ENCODE results near the gene IER5L.

The IER5L gene

DNA sequence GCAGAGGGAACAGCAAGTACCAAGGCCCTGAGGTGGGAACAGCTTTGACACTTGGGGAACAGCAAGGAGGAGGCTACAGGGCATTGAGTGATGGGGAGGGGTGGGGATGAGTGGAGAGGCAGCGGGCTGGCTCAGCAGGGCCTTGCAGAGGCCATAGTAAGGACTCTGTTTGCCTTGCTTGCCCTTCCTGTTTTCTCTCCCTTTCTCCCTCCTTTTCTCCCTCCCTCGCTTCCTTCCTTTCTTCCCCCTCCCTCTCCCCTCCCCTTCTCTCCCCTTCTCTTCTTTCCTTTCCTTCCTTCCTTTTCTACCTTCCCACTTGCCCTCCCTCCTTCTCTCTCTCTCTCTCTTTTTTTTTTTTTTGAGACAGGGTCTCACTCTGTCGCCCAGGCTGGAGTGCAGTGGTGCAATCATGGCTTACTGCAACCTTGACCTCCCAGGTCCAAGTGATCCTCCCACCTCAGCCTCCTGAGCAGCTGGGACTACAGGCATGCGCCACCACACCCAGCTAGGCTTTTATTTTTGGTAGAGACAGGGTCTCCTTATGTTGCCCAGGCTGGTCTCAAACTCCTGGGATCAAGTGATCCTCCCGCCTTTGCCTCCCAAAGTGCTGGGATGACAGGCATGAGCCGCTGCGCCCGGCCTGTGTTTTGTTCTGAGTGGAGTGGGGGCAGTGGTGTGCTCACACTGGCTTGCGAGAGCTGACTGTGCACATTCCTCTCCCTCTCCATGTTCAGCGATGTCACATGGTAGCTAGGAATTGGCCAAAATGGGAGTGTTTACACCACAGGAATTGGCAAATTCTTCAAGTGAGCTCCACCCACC is 17.1 kb downstream of the IER5L start:
- DNase-seq (ENCODE audit: low spot score), result no peak

DNA sequence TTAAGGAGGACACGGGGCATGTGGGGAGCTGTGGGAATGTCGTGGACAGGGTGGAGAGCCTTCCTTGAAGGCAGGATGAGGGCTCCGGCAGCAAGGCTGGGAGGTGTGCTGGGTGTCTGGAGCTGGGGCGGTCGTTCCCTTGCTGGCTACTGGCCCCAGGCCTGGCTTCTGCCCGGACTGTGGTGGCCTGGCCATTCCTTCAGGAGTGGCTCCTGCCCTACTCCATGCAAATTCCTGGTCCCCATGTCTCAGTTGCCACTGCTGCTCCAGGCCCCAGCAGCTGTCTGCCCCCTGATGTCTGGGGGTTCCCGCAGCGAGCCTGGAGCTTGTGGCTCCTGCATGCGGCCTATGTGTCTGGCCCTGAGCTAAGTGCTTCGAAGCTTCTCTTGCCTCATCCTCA is 21.9 kb downstream of the IER5L start:
- DNase-seq (ENCODE audit: low spot score), result no peak

DNA sequence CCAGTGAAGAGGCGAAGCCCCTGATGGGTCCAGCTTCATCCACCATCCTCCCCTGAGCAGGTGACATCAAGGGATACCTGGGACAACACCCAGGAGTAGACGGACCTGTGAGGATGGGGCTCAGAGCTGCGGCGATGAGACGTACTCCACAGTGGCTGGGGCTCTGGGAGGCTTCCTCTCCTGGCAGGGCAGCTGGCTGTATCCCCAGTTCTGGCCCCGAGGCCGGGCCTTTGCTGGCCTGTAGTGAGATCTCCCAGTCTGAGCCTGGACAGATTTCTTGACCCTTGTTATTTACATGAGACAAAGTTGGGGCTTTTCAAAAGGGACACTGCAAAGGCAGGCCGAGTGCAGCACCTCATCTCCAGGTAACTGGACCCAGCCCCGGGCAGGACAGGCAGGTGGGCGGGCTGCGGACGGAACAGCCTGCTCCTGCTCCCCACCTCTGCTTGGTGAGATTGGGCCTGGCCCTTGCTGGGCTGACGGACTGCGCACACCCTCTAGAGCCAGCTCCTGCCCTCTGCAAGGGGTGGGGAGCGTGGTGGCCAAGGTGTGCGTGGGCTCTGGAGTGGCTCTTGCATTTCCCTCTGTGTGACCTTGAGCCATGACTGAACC is 23.1 kb downstream of the IER5L start:
- no peak for DNase-seq (ENCODE audit: low spot score)

DNA sequence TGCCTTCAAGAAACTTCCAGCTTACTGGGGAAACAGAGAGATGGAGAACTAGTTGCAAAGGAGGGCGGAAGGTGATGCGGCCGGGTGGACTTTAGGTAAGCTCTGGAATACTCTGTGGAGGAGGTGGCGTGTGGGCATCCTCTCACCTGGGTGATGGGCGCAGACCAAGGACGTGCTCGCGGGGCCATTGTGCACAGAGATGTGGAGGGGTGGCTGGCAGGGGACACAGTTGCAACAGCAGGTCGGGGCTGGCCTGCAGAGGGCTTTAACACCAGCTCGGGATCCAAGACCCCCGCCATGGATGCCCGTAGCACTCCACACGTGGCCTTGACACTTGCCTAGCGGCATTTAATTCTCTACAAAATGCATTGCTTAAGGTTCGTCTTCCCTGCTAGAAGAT is 26.6 kb downstream of the IER5L start:
- no peak for DNase-seq (ENCODE audit: low spot score)

GRCh38 chr9:129150672-129151211 is 27.3 kb downstream of the IER5L start:
- no peak for DNase-seq (ENCODE audit: low spot score)

DNA sequence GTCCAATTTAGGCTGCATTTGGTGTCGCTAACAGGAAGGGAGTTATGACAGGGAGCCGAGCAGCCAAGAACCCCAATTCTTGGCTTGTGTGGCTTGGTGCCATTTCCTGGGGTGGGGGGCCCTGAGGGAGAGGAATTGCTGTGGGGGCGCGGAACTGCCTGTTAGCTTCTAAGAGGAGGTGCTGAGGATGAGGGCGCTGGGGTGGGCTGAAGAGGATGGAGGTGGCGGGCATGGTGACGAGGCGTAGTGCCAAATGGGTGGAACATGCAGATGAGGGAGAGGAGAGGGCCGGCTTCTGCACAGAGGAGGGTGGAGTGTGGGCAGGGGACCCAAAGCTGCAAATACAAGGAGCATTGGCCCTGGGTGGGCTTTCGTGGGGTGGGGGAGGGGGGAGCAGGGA is 27.9 kb downstream of the IER5L start:
- DNase-seq (ENCODE audit: low spot score), result no peak

GRCh38 chr9:129149442-129149841 is 28.6 kb downstream of the IER5L start:
- no peak for DNase-seq (ENCODE audit: low spot score)

DNA sequence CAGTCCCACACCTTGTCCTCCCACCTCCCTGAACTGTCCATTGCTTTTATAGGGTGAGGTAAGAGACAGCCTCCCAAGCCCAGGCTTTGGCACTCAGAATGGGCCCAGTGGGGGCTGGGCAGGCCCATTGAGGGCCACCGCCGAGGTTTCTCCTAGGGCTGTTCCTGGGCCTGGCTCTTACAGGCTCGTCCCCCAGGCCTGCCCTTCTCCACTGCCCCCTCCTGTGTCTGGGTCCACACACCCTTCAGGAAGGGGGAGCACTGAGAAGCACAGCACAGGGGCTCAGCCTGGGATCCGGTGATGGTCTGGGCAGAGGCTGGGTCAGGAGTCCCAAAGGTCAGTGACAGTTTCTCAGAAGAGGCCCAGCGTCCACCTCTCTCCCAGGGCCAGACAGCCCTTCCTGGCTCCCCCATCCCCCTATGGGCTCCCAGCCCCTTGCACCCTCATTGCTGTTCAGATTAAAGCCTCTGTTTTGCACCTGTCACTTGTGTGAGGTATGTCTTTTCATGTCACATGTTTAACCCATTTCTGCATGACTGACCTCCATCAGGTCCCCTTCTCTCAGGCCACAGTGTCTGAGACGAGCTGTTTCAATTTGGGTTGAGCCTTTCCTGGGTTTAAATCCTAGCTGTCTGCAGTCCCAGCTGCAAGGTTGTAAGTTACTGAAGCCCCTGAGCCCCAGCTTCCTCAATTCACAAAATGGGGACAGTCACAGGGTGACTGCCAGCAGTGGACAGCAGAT is 29.4 kb downstream of the IER5L start:
- no peak for DNase-seq (ENCODE audit: low spot score)

DNA sequence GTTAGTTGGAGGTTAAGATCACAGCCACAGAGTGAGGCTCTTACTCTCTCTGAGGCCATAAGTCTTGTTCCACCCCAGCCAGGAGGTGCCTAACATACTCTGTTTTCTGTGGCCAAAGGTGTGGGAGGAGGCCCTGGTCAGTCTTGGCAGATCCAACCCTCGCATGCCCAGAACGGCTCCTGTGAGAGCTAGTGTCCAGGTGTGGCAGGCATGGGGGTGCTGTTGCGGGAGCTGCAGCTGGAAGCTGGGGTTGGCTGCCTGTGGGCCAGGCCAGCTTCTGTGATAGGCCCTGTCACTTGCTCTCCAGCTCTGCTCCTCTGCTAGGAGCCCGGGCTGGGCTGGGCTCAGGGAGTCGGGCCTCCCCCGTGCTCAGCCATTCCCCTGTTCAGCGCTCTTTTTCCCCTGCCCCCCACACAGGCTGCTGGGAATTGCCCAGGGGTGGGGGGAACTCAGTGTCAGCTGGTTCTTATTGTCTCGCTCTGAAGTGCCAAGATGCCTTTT is 31.6 kb downstream of the IER5L start:
- no peak for DNase-seq (ENCODE audit: low spot score)

DNA sequence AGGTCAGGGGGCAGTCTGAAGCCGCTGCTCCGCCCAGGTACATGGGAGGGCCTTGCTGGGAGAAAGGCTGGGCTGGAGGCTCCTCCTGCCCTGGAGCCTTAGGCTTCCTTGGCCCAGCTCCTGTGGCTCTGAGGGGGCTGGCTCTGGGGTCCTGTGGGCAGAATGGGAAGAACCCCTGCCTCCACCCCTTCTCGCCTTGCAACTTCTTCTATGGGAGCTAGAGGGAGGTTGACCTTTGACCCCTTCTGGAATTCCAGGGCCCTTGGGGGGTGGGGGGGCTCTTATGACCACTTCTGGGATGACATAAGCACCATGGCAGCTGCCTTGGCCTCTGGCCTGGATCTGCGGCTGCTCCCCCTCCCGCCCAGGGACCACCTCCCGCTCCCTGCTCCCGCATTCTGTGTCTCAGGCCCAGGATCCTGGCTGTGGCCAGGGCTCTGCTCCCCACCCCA is 32.2 kb downstream of the IER5L start:
- DNase-seq (ENCODE audit: low spot score), result no peak

DNA sequence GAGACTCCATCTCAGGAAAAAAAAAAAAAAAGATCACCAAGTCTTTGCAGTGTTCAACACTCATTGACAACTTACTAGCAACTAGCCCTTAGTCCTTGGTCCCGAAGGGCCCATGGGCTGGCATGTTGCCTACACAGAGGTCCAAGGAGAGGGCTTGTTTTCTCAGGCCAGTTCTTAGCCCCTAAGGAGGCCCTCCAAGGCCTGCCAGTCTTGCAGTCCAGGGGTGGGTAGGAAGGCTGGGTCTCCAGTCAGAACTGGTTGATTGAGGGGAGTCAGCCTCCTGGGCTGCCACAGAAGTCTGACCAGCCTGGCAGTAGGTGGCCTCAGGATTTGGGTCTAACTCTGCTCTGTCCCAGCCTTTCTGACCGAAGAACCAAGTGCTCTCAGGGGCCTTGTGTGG is 32.7 kb downstream of the IER5L start:
- DNase-seq (ENCODE audit: low spot score), result no peak

DNA sequence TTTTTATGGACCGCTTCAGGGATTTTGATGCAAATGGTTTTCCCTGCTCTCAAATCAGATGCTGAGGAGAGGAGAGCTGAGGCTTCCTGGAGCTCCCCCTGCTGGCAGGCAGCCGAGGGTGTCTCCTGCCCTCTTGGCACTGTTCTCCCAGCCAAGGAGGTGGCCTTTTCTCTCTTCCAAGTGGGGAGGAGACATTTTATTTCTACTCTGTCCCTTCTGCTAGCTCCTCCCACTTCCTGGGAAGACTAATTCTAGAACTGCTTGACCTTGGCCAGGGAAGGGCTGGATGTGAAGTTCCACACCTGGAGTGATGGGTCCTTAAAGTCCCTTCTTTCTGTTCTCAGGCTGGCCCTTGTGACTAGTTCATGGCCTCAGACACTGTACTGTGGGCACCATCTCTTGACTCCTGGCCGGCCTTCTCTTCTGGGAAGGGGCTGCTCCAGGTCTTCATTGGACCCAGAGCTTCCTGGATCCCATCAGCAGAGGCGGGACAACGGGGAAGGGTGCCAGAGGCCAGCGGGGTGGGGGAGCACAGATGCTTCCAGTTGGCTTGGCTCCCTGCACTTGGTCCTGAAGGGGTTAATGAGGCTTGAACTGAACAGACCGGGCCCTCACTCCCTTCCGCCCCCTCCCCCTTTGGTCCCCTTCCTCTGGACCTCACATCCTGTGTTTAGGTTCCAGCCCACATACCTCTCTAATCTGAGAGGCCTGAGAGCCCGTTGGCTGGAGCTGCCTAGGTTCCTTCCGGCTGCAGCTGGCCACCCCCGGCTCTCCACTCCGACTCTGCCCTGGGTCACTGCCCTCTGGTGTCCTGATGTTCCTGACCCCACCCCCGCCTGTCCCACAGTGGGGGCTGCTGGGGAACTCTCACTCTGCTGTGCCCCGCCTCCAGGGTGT is 34.8 kb downstream of the IER5L start:
- peak; percentile 95 for DNase-seq (ENCODE audit: low spot score)

GRCh38 chr9:129142138-129142935 is 35.7 kb downstream of the IER5L start:
- DNase-seq (ENCODE audit: low spot score), result no peak

- DNase-seq (ENCODE audit: low spot score), result peak; percentile 63
Observed at GRCh38 chr9:129141066-129142041, 36.7 kb downstream of the IER5L start.

- DNase-seq (ENCODE audit: low spot score), result peak; percentile 52
Observed at GRCh38 chr9:129140397-129141065, 37.5 kb downstream of the IER5L start.

GRCh38 chr9:129139993-129140396 is 38.1 kb downstream of the IER5L start:
- DNase-seq (ENCODE audit: low spot score), result peak; percentile 99

DNA sequence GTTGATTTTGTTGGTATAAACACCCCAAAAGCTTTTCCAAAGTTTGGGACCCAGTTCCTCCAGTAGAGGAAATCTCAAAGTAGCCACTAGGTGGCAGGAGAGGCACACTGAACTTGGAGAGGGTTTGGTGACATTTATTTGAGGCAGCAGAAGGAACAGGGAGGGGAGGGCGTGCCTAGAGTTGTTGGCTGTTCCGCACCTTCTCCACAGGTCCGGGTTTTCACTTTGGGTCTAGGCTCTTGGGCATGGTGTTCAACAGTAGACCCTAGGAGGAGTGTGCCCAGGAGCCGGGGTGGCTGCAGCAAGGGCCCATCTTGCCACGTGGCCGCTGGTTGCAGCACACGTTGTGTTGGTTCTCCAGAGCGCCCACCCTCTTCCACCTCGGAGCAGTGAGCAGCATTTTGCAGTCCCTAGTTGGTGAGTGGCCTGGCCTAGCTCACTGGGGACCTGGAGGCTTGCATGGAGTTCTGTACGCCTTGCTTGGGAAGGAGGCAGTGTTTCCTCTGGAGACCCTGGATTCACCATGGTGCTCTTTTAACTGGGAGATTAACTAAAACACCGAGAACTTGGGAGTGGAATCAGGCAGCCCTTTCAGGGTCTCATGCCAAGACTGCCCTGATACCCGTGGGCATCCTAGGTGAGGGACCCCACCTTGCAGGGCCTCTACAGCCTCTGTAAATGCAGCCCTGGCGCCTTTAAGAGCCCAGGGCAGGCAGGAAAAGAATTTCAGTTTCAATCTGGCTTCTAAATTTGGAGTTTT is 38.6 kb downstream of the IER5L start:
- DNase-seq (ENCODE audit: low spot score), result peak; percentile 90

All from kidney capillary endothelial cell (primary cell).